Esophagus (tissue), 2 donors: Measurements from ENCODE around the gene AMY2B. TPM values are rescaled to one million over a fixed set of nuclear protein-coding genes. Genes with fewer than 3 reads are reported as not detected.
"Not testable (repeated sequence)": the region's sequence is repeated elsewhere in the genome, so short reads cannot be mapped to it uniquely, and the experiment has no call there.

Experiments used
- H3K27ac ChIP-seq, 2 donors: one replicate each; pipeline ENCODE4 v1.5.1; 2013; ENCODE audit warnings: low read depth in 2 of 2, mild to moderate bottlenecking in 2 of 2, inconsistent platforms in 1 of 2, low read length in 1 of 2, moderate library complexity in 1 of 2
- H3K27me3 ChIP-seq, 2 donors: one replicate each; pipeline ENCODE4 v1.6.1; 2013; ENCODE audit warnings: low read length in 2 of 2, control low read depth in 1 of 2, mild to moderate bottlenecking in 1 of 2; ENCODE audit not compliant: insufficient read depth in 2 of 2, control insufficient read depth in 1 of 2
- H3K36me3 ChIP-seq, 2 donors: one replicate each; pipeline ENCODE4 v1.6.1; 2013; ENCODE audit warnings: low read length in 1 of 2; ENCODE audit not compliant: control insufficient read depth in 2 of 2, insufficient read depth in 2 of 2
- H3K4me1 ChIP-seq, 2 donors: one replicate each; pipeline ENCODE4 v1.6.1; 2013; ENCODE audit warnings: low read length in 1 of 2; ENCODE audit not compliant: control insufficient read depth in 2 of 2, insufficient read depth in 2 of 2
- H3K4me3 ChIP-seq, 2 donors: one replicate each; pipeline ENCODE4 v1.5.1; 2013; ENCODE audit warnings: low read length in 2 of 2, mild to moderate bottlenecking in 2 of 2, low read depth in 1 of 2, moderate library complexity in 1 of 2
- H3K9me3 ChIP-seq, 2 donors: one replicate each; pipeline ENCODE4 v1.6.1; 2013; ENCODE audit warnings: mild to moderate bottlenecking in 2 of 2, low read depth in 1 of 2, low read length in 1 of 2, moderate library complexity in 1 of 2; ENCODE audit not compliant: control insufficient read depth in 2 of 2, insufficient read depth in 1 of 2
- WGBS, 2 donors: extraction: QIAGEN DNeasy Blood & Tissue Kit; methylation state at CpG; one replicate each; pipeline ENCODE4 v1.1.7; 2013; 5-methylcytosine and 5-hydroxymethylcytosine counted together
- polyA plus RNA-seq, 2 donors: library from polyadenylated mRNA; stranded (reverse); fragments of 200-250 nt; gene quantifications; one replicate each; pipeline ENCODE4 v1.2.3, GENCODE V29; 2013
- donor health status: healthy with polysubstance abuse.
- donor health status: Bipolar disorder and iron deficiency.

AMY2B gene
- polyA plus RNA-seq, 2 donors: 6.8 to 16.2 TPM

DNA sequence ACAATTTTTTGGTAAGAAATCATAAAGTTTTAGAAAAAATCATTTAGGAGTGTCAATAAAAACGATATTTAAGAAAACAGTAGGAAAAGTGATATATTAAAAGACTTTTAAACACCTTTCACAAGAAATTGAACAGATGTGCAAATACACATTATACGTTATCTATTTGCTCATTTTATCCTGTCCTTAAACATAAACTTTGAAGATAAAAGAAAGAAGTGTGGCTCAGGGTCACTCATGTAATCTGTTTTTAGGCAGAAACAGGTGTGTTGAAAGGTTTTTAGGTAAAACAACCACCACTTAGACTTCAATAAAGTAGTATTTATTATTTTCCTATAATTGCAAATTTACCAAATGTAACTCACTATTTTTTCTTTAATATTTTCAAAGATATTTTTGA lies 13.1 kb downstream of the AMY2B start:
- Histone ChIP-seq H3K27ac (no peak overlapping the region), H3K4me3 (no peak overlapping the region), H3K36me3 (no peaks in the 10 kb centered on the region), H3K27me3 (no peaks in the 10 kb centered on the region), H3K9me3 (no peaks in the 10 kb centered on the region), H3K4me1 (no peaks in the 10 kb centered on the region)
- WGBS, 2 donors: 65 to 66% methylated on average over 2 of the region's 2 CpGs

- not testable (repeated sequence) for H3K4me3 ChIP-seq, H3K27ac ChIP-seq, H3K27me3 ChIP-seq, H3K9me3 ChIP-seq, H3K4me1 ChIP-seq, H3K36me3 ChIP-seq
- no CpG with 5 or more reads among the region's 3 CpGs for WGBS, 2 donors
Measured at GRCh38 chr1:103602740-103603139, 31.4 kb downstream of the AMY2B start.

- no peaks in the 10 kb centered on the region for H3K9me3 ChIP-seq
- 85 to 92% methylated on average over 2 of the region's 2 CpGs for WGBS, 2 donors
- H3K36me3 ChIP-seq: no peaks in the 10 kb centered on the region
- H3K4me3 ChIP-seq: no peak overlapping the region
- no peaks in the 10 kb centered on the region for H3K4me1 ChIP-seq
- H3K27me3 ChIP-seq: no peaks in the 10 kb centered on the region
- no peak overlapping the region for H3K27ac ChIP-seq
Measured at GRCh38 chr1:103616362-103616761, 45.0 kb downstream of the AMY2B start.

GRCh38 chr1:103616994-103617477 lies 45.6 kb downstream of the AMY2B start, which contains the start of gene AMY2A:
Gene AMY2A (plus strand): TSS chr1:103617427. CDS start chr1:103617441, 14 bp downstream.
- 91 to 92% methylated on average over 3 of the region's 3 CpGs for WGBS, 2 donors

GRCh38 chr1:103627436-103627835 lies 56.0 kb downstream of the AMY2B start:
- not testable (repeated sequence) for H3K27ac ChIP-seq, H3K27me3 ChIP-seq, H3K9me3 ChIP-seq, H3K4me1 ChIP-seq, H3K36me3 ChIP-seq, H3K4me3 ChIP-seq
- 80 to 91% methylated on average over 3 of the region's 4 CpGs for WGBS, 2 donors

More at GRCh38 chr1:103616994-103617477, 45.6 kb downstream of the AMY2B start, which contains the start of gene AMY2A:
- not testable (repeated sequence) for H3K36me3 ChIP-seq, H3K9me3 ChIP-seq, H3K27ac ChIP-seq, H3K4me1 ChIP-seq, H3K4me3 ChIP-seq, H3K27me3 ChIP-seq

Other genes starting within 250 kb of the AMY2B start
- 1 to 10 TPM; 5.8 to 8.8 TPM for gene RNPC3, start 45.9 kb upstream of the AMY2B start, polyA plus RNA-seq
- under 1 TPM in 1 of 2 donors, not detected in 1; 0.16 TPM for gene AMY2A, start 45.8 kb downstream of the AMY2B start, polyA plus RNA-seq
- gene AMY1A, start 84.2 kb downstream of the AMY2B start, polyA plus RNA-seq: not detected
- gene AMY1B, start 124.6 kb downstream of the AMY2B start, polyA plus RNA-seq: not detected
- under 1 TPM in 1 of 2 donors, not detected in 1; 0.07 TPM for gene AMY1C, start 178.3 kb downstream of the AMY2B start, polyA plus RNA-seq